GM18499 (cell line): ENCODE results near the gene CDCP2.

Experiments used
- ATAC-seq: cut with Tn5 transposase; IDR thresholded peaks from one replicate; pipeline ENCODE4 v1.9.1; 2021; ENCODE audit warnings: moderate number of reproducible peaks; ENCODE audit not compliant: insufficient read depth, unreplicated experiment

CDCP2 gene

DNA sequence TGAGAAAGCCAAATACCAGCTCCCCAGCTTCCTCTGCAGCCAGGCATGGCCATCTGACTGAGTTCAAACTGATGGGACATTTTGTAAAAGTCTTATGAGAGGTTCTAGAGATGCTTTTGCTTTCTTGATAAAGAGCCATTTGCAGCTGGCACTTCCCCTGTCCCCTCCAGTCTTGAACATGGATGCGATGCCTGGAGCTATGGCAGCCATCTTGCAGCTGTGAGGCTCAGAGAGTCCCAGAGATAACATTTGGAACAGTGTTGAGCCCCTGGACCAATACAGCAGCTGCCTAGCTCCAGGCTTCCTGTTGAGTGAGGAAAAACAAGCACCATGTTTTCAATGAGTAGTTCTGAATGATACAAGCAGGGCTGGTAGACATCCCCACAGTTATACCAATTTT is 13.8 kb downstream of the CDCP2 start:
- no peak for ATAC-seq

- ATAC-seq = no peak
Observed at GRCh38 chr1:54137534-54138061, 15.2 kb downstream of the CDCP2 start.

GRCh38 chr1:54136963-54137533 is 15.8 kb downstream of the CDCP2 start:
- ATAC-seq = no peak

DNA sequence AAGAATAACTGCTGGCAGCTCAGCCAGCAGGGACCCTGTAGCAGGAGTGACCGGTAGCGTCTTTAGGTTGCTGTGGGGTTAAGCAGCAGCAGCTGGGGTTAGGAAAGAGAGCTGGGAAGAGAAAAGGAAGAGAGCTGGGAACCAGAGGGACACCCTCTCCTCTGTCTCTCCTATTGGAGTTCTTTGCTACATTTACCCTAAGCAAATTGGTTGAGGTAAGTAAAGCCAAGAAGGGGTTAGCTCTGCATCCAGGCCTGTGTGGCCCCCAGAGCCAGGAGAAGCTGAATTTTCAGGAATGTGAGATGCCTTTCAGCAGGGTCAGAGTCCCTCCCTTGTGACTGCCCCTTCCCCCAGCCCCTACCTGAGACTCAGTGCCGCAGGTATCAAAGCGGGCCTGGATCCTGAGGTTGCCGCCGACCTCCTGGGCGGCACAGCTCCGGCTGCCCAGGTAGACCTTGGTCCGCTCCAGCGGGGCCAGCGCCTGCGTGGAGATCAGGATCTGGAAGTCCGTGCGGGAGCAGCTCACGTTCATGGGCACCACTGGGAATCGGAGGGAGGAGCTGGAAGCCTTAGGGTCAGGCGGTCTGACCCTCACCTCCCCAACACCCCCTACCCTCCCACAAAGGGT is 16.4 kb downstream of the CDCP2 start:
- ATAC-seq = no peak

GRCh38 chr1:54135436-54136120 is 17.2 kb downstream of the CDCP2 start:
- ATAC-seq = no peak

DNA sequence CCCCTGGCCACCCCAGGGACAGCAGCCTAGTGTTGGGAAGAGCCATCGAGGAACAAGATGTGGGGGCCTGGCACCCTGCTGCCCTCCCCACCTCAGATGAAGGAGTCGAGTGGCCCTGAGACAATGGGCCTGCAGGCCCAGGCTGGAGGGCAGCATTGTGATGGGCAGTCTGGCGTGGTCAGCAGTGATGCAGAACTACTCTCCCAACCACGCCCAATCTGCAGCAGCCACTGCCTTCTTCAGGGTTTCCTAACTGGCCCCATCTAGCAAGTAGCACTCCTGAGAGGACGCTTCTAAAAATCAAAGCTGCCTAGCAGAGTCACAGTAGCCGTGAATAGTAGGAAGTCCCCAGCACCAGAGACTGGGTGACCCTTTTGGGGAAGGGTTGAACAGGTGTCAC is 18.5 kb downstream of the CDCP2 start:
- no peak for ATAC-seq

- ATAC-seq = no peak
Observed at GRCh38 chr1:54132495-54132894, 20.3 kb downstream of the CDCP2 start.

GRCh38 chr1:54131419-54131818 is 21.4 kb downstream of the CDCP2 start:
- no peak for ATAC-seq

- ATAC-seq = no peak
Observed at GRCh38 chr1:54129858-54130257, 22.9 kb downstream of the CDCP2 start.

GRCh38 chr1:54127594-54128300 is 25.1 kb downstream of the CDCP2 start:
- no peak for ATAC-seq

DNA sequence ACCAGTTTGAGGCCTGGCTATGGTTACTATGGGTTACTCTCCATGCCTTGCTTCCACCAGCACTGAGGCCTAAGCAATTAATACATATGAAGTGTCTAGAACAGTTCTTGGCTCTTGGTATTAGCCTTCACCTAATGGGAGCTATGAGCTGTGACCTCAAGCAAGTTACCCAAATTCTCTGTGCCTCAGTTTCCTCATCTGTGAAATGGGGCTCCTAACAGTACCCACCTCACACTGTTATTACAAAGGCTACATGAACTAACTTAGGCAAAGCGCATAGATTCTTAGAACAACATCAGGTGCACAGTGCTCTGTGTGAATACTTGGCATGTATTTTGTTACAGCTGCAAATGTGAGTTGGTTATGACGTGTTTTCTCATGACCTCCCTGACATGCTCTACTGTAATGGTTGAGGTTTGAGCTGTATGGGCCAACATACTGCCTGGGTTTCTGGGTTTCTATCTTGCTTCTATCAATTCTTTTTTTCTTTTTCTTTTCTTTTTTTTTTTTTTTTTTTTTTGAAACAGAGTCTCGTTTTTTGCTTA is 26.5 kb downstream of the CDCP2 start:
- no peak for ATAC-seq

- no peak for ATAC-seq
Observed at GRCh38 chr1:54125386-54126070, 27.3 kb downstream of the CDCP2 start.

DNA sequence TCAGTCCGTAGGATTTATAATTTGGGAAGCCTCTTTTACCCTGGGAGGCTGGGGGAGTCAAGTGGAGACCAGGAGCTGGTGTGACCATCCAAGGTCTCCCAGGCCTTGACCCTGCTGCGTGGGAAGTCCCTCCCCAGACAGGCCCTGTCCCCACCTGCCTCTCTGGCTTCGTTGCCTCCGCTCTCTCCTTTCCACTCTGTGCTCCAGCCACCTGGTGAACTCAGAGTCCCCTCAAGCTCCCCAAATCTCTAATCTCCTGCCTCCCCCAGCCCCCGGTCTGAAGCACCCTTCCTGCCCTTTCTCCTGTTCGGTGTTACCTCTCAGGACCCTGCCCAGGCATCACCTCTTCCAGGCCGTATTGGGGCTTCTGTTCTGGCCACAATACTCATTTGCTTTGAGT is 27.9 kb downstream of the CDCP2 start:
- ATAC-seq = no peak

GRCh38 chr1:54124472-54124871 is 28.3 kb downstream of the CDCP2 start:
- ATAC-seq = no peak

DNA sequence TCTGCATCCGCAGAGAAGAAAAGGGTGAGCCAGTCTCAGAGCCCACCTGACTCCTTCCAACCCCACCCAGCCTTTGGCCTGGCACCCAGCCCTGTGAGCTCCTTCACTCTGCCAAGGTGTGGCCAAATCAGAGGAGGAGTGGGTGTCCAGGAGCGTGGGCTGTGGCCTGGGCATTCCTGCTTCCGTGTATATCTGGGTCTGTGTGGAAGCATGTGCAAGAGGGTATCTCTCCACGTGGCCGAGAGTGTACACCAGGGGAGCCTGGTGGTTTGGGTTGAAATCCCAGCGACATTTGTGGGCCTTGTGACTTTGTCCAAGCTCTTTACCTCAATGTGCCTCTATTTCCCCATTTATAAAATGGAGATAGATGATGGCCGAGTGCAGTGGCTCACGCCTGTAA is 29.8 kb downstream of the CDCP2 start:
- ATAC-seq = no peak

DNA sequence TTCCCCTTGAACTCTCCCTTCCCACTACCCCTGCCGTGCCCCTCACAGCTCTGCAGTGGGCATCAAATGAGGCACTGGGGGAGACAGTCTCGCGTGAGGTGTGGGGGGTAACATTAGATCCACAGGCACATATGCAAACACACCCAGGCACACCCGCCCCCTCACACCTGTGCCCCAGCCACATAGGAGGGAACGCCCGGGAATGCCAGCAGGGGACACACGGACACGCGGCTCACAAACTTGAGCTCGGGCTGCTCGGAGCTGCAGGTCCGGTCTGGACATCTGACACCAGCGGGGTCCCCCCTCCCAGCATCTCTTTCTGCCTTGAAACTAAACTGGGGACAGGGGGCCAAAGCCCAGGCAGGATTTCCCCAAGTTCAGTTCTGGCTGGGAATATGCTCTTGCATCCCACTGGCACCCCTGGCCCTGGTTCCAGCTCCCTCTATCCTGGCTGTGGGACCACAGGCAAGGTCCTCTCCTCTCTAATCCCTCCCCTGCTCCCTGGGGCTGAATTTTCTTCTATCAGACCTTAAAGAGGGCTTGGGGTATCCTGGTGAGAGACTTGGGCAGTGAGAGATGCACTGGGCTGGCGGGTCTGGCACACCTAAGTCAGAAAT is 30.6 kb downstream of the CDCP2 start:
- no peak for ATAC-seq

- no peak for ATAC-seq
Observed at GRCh38 chr1:54121482-54122134, 31.2 kb downstream of the CDCP2 start.

DNA sequence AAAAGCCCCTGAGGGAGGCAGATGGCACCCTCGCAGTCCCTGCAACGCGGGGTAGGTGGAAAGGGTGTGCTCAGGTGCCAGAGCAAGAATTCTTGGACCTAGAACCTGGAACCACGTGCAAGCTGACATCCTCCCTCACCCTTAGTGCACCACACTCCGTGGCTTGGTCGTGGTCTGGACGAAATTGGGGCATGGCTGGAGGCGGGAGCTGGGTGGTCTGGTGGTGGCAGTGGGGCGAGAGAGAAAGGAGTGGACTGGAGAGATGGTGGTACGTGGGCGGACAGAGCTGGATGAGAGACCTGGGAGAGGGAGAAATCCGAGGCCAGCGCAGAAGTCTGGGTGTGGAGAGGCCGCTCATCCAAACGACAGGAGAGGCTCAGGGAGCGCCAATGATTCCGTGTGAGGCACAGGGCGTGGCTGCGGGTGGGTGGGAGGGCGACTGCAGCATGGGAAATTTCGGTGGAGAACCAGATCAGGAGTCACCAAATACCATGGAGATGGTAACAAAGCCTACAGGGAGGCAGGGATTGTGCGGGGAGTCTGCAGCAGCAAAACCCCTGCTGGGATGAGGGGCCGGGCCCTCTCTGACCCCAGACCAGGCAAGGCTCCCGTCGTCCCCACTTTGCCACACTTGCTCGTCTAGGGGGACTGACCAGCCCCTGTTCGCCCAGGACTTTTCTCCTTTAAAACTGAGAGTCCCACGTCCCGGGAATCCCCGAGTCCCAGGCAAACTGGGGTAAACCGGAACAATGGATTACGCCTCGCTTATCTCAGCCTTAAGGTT is 31.9 kb downstream of the CDCP2 start:
- ATAC-seq = no peak
